ENCODE data around the gene POLR3B. TPM values are rescaled to one million over a fixed set of nuclear protein-coding genes. Genes with fewer than 3 reads are reported as not detected.

The POLR3B gene
- total and polyA plus RNA-seq, 4 donors = 5.4 to 12.2 (median 7.0) TPM

DNA sequence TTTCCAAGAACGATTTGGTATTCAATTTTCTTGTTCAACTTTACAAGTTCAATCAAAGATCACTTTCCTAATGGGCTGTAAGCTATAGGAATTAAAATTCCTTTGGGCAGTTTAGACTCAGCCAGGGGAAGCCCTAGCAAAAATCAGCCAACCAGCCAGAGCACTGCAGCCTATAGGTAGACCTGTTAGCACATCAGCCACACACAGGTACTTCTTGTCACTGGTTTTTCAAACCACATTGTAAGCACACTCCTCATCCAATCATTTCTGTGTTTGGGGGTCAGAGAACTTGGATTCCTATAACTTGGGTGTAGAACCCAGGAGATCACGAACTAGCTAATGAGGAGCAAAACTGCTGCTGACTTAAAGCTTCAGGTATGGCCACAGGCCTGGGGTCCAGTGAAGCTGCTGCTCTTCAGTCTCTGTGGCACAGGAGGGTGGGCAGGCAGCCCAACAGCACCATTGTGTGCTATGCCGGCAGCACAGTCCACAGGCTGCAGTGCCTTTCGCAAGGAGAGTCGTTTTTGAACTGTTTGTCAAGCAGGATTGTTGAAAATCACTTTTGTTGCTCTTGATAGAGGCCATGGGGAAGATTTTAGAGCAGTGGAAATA, 137.9 kb downstream of the POLR3B start:
- Histone ChIP-seq H3K4me3 (ENCODE audit: low read depth in 1 of 3, low read length in 3 of 3) (no peak overlapping the region), H3K9me3 (ENCODE audit: control insufficient read depth in 4 of 4, low read length in 3 of 4) (no peaks in the 10 kb centered on the region), H3K27me3 (ENCODE audit: control insufficient read depth in 4 of 4, insufficient read depth in 4 of 4, low read length in 3 of 4) (no peaks in the 10 kb centered on the region), H3K9ac (ENCODE audit: low read depth in 1 of 2, low read length in 2 of 2) (no peak overlapping the region), H3K4me1 (ENCODE audit: control insufficient read depth in 4 of 4, insufficient read depth in 4 of 4, low read length in 3 of 4) (no peaks in the 10 kb centered on the region), H3K27ac (ENCODE audit: low read depth in 1 of 2, low read length in 2 of 2) (no peak overlapping the region), H3K36me3 (ENCODE audit: control insufficient read depth in 4 of 4, insufficient read depth in 3 of 4, low read depth in 1 of 4, low read length in 3 of 4) (peaks cover 0 to 18% (median 11%) of the 10 kb centered on the region in 4 donors)
- 88% methylated on average over 5 of the region's 5 CpGs for WGBS
- no peak for DNase-seq (ENCODE audit: low spot score)
- TF ChIP-seq TAF1 (conservative IDR thresholded peaks at IDR 0.05) = no peak
- TF ChIP-seq, protein P1, sequence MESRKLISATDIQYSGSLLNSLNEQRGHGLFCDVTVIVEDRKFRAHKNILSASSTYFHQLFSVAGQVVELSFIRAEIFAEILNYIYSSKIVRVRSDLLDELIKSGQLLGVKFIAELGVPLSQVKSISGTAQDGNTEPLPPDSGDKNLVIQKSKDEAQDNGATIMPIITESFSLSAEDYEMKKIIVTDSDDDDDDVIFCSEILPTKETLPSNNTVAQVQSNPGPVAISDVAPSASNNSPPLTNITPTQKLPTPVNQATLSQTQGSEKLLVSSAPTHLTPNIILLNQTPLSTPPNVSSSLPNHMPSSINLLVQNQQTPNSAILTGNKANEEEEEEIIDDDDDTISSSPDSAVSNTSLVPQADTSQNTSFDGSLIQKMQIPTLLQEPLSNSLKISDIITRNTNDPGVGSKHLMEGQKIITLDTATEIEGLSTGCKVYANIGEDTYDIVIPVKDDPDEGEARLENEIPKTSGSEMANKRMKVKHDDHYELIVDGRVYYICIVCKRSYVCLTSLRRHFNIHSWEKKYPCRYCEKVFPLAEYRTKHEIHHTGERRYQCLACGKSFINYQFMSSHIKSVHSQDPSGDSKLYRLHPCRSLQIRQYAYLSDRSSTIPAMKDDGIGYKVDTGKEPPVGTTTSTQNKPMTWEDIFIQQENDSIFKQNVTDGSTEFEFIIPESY (IDR thresholded peaks at IDR 0.05) = no peak

DNA sequence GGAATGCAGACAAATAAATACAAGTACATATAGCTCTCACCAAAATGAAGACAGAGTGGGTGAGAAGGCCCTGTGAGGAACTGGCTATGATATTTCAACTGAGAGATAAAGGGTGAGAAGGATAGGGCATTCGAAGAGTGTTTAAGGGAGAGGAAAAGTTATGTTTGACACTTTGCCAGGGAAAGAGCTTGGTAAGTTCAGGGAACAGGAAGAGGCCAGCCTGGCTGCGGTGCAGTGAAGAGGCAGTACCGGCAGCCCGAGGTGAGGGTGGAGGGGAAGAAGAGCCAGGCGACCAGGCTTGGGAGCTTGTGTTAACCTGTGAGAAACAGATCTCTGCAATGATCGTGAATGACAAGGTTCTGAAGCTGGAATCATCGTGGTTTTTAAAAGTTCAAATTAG, 140.5 kb downstream of the POLR3B start:
- WGBS = 73% methylated on average over 7 of the region's 7 CpGs

More for the DNA sequence above, 140.5 kb downstream of the POLR3B start:
- no peak overlapping the region for H3K9ac ChIP-seq (ENCODE audit: low read depth in 1 of 2, low read length in 2 of 2)
- H3K36me3 ChIP-seq (ENCODE audit: control insufficient read depth in 4 of 4, insufficient read depth in 3 of 4, low read depth in 1 of 4, low read length in 3 of 4) = peaks cover 0 to 31% (median 16%) of the 10 kb centered on the region in 4 donors
- H3K27me3 ChIP-seq (ENCODE audit: control insufficient read depth in 4 of 4, insufficient read depth in 4 of 4, low read length in 3 of 4) = no peaks in the 10 kb centered on the region
- no peak overlapping the region for H3K27ac ChIP-seq (ENCODE audit: low read depth in 1 of 2, low read length in 2 of 2)
- H3K9me3 ChIP-seq (ENCODE audit: control insufficient read depth in 4 of 4, low read length in 3 of 4) = no peaks in the 10 kb centered on the region
- H3K4me3 ChIP-seq (ENCODE audit: low read depth in 1 of 3, low read length in 3 of 3) = no peak overlapping the region
- H3K4me1 ChIP-seq (ENCODE audit: control insufficient read depth in 4 of 4, insufficient read depth in 4 of 4, low read length in 3 of 4) = no peaks in the 10 kb centered on the region
- DNase-seq (ENCODE audit: low spot score) = no peak
- no peak for TF ChIP-seq RAD21 (IDR thresholded peaks at IDR 0.05)
- TF ChIP-seq FOXA1 (IDR thresholded peaks at IDR 0.05) = no peak
- TF ChIP-seq, protein P2, sequence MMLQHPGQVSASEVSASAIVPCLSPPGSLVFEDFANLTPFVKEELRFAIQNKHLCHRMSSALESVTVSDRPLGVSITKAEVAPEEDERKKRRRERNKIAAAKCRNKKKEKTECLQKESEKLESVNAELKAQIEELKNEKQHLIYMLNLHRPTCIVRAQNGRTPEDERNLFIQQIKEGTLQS (IDR thresholded peaks at IDR 0.05) = no peak
- TF ChIP-seq, protein P3, sequence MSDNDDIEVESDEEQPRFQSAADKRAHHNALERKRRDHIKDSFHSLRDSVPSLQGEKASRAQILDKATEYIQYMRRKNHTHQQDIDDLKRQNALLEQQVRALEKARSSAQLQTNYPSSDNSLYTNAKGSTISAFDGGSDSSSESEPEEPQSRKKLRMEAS (IDR thresholded peaks at IDR 0.05) = no peak
- no peak for TF ChIP-seq YY1 (IDR thresholded peaks at IDR 0.05)
- TF ChIP-seq HNF4G (IDR thresholded peaks at IDR 0.05) = no peak
- no peak for TF ChIP-seq SP1 (IDR thresholded peaks at IDR 0.05)
- TF ChIP-seq, protein P4, sequence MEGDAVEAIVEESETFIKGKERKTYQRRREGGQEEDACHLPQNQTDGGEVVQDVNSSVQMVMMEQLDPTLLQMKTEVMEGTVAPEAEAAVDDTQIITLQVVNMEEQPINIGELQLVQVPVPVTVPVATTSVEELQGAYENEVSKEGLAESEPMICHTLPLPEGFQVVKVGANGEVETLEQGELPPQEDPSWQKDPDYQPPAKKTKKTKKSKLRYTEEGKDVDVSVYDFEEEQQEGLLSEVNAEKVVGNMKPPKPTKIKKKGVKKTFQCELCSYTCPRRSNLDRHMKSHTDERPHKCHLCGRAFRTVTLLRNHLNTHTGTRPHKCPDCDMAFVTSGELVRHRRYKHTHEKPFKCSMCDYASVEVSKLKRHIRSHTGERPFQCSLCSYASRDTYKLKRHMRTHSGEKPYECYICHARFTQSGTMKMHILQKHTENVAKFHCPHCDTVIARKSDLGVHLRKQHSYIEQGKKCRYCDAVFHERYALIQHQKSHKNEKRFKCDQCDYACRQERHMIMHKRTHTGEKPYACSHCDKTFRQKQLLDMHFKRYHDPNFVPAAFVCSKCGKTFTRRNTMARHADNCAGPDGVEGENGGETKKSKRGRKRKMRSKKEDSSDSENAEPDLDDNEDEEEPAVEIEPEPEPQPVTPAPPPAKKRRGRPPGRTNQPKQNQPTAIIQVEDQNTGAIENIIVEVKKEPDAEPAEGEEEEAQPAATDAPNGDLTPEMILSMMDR (IDR thresholded peaks at IDR 0.05; ENCODE audit: low read depth, low read length, missing input control) = no peak
- TF ChIP-seq, protein P5, sequence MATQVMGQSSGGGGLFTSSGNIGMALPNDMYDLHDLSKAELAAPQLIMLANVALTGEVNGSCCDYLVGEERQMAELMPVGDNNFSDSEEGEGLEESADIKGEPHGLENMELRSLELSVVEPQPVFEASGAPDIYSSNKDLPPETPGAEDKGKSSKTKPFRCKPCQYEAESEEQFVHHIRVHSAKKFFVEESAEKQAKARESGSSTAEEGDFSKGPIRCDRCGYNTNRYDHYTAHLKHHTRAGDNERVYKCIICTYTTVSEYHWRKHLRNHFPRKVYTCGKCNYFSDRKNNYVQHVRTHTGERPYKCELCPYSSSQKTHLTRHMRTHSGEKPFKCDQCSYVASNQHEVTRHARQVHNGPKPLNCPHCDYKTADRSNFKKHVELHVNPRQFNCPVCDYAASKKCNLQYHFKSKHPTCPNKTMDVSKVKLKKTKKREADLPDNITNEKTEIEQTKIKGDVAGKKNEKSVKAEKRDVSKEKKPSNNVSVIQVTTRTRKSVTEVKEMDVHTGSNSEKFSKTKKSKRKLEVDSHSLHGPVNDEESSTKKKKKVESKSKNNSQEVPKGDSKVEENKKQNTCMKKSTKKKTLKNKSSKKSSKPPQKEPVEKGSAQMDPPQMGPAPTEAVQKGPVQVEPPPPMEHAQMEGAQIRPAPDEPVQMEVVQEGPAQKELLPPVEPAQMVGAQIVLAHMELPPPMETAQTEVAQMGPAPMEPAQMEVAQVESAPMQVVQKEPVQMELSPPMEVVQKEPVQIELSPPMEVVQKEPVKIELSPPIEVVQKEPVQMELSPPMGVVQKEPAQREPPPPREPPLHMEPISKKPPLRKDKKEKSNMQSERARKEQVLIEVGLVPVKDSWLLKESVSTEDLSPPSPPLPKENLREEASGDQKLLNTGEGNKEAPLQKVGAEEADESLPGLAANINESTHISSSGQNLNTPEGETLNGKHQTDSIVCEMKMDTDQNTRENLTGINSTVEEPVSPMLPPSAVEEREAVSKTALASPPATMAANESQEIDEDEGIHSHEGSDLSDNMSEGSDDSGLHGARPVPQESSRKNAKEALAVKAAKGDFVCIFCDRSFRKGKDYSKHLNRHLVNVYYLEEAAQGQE (IDR thresholded peaks at IDR 0.05) = no peak
- no peak for TF ChIP-seq GABPA (IDR thresholded peaks at IDR 0.05 in 1 of 2, conservative IDR thresholded peaks at IDR 0.05 in 1 of 2)
- no peak for TF ChIP-seq JUND (IDR thresholded peaks at IDR 0.05)
- no peak for TF ChIP-seq NR2F2 (IDR thresholded peaks at IDR 0.05)
- no peak for TF ChIP-seq FOXA2 (IDR thresholded peaks at IDR 0.05)
- TF ChIP-seq HNF4A (conservative IDR thresholded peaks at IDR 0.05) = no peak
- TF ChIP-seq TAF1 (conservative IDR thresholded peaks at IDR 0.05) = no peak
- no peak for TF ChIP-seq RXRA (IDR thresholded peaks at IDR 0.05)

All from liver (tissue), 9 donors.